T47D (cell line): ENCODE results near the gene MSL2.

ENCODE experiments used
- DNase-seq, 2 experiments: peaks; one replicate each; pipeline versions ENCODE4 v3.0.0 to v3.0.0-alpha.2; 2011 to 2012; ENCODE audit warnings: low read depth in 1 of 2, low spot score in 1 of 2
- JUND ChIP-seq: IDR thresholded peaks from 2 replicates; pipeline ENCODE4 v1.6.1; 2012; ENCODE audit warnings: low read depth
- in situ Hi-C: cut with HindIII; loops from 2 replicates; pipeline ENCODE4 v1.10.0; 2016; ENCODE audit warnings: low sequenced_read_pairs, low pct_unique_long_range_greater_than_20kb

The MSL2 gene

GRCh38 chr3:136114421-136114820 lies 81.7 kb downstream of the MSL2 start:
- DNase-seq: no peak
- in situ Hi-C loops: no loop called here
- no peak for TF ChIP-seq JUND

- no peak for DNase-seq
- in situ Hi-C loops: no loop called here
- TF ChIP-seq JUND: no peak
These were observed 85.7 kb downstream of the MSL2 start for GRCh38 chr3:136110481-136110880.

- no peak for DNase-seq
- in situ Hi-C loops: no loop called here
- no peak for TF ChIP-seq JUND
These were observed 86.6 kb downstream of the MSL2 start for GRCh38 chr3:136109499-136109898.

- TF ChIP-seq JUND: no peak
- DNase-seq: no peak
- in situ Hi-C loops: no loop called here
These were observed 90.0 kb downstream of the MSL2 start for GRCh38 chr3:136106101-136106500.

GRCh38 chr3:136105044-136105443 lies 91.1 kb downstream of the MSL2 start:
- TF ChIP-seq JUND: no peak
- in situ Hi-C loops: no loop called here
- DNase-seq: no peak
